ENCODE measurements around the gene ZNHIT3. TPM values are rescaled to one million over a fixed set of nuclear protein-coding genes. Genes with fewer than 3 reads are reported as not detected.
A peak's percentile ranks its signal among the peaks of the same experiment; 100 is the strongest.
"Not testable (repeated sequence)": the region's sequence is repeated elsewhere in the genome, so short reads cannot be mapped to it uniquely, and the experiment has no call there.

ZNHIT3 gene
- total RNA-seq, 1 experiment from 2014 or later = 61.9 TPM

- no TSS peak for BruUV-seq (replicated peaks)
- POLR2A ChIA-PET = no interaction called here
- no peak overlapping the region for H3K27ac Mint-ChIP-seq (ENCODE audit: unreplicated experiment)
- Histone ChIP-seq H3K9me3 (no peaks in the 10 kb centered on the region), H3K27me3 (replicated peaks; ENCODE audit: control insufficient read depth, insufficient read depth, low read length) (no peaks in the 10 kb centered on the region), H3K36me3 (ENCODE audit: control insufficient read depth, insufficient read depth, low read length) (peaks cover 3% of the 10 kb centered on the region), H3K4me3 (ENCODE audit: low read depth, low read length) (no peak overlapping the region), H3K4me1 (no peaks in the 10 kb centered on the region)
- no peaks in the 10 kb centered on the region for H3K4me1 Mint-ChIP-seq (ENCODE audit: low read depth, unreplicated experiment)
- no peak for DNase-seq
- H3K9me3 Mint-ChIP-seq (ENCODE audit: unreplicated experiment) = no peaks in the 10 kb centered on the region
- intact Hi-C loops (cut with micrococcal nuclease; ENCODE audit: unreplicated experiment) = no loop called here
- H3K4me3 Mint-ChIP-seq (ENCODE audit: unreplicated experiment) = no peak overlapping the region
- no peak for TF ChIP-seq CTCF (IDR thresholded peaks at IDR 0.05; ENCODE audit: insufficient read depth in 1 of 2, low read depth in 1 of 2, low read length in 1 of 2, severe bottlenecking in 1 of 2, unreplicated experiment in 1 of 2)
- H3K27me3 Mint-ChIP-seq (ENCODE audit: insufficient read depth, unreplicated experiment) = no peaks in the 10 kb centered on the region
- H3K36me3 Mint-ChIP-seq (ENCODE audit: insufficient read depth, unreplicated experiment) = peaks cover 65% of the 10 kb centered on the region
- CTCF ChIA-PET = no interaction called here
Observed at GRCh38 chr17:36507266-36507665, 20.8 kb downstream of the ZNHIT3 start.

- H3K36me3 Mint-ChIP-seq (ENCODE audit: insufficient read depth, unreplicated experiment) = peaks cover 74% of the 10 kb centered on the region
- POLR2A ChIA-PET = interaction anchor here (0.6 kb wide), 2 partner anchors 13 to 36 kb away, joined by 4 read pairs; partner anchors contain the start of gene GGNBP2
- H3K4me1 Mint-ChIP-seq (ENCODE audit: low read depth, unreplicated experiment); H3K4me3 Mint-ChIP-seq (ENCODE audit: unreplicated experiment); CTCF ChIA-PET; H3K36me3 ChIP-seq (ENCODE audit: control insufficient read depth, insufficient read depth, low read length); H3K27ac Mint-ChIP-seq (ENCODE audit: unreplicated experiment); H3K4me3 ChIP-seq (ENCODE audit: low read depth, low read length); intact Hi-C loops (cut with micrococcal nuclease; ENCODE audit: unreplicated experiment); H3K9me3 ChIP-seq; H3K9me3 Mint-ChIP-seq (ENCODE audit: unreplicated experiment); H3K27me3 Mint-ChIP-seq (ENCODE audit: insufficient read depth, unreplicated experiment); H3K27me3 ChIP-seq (replicated peaks; ENCODE audit: control insufficient read depth, insufficient read depth, low read length); H3K4me1 ChIP-seq; DNase-seq; BruUV-seq (replicated peaks): not testable (repeated sequence)
Observed at GRCh38 chr17:36508439-36508838, 22.0 kb downstream of the ZNHIT3 start.

- peaks cover 76% of the 10 kb centered on the region for H3K36me3 Mint-ChIP-seq (ENCODE audit: insufficient read depth, unreplicated experiment)
- H3K27ac Mint-ChIP-seq (ENCODE audit: unreplicated experiment) = peak overlapping the region; percentile 31
- no peaks in the 10 kb centered on the region for H3K27me3 Mint-ChIP-seq (ENCODE audit: insufficient read depth, unreplicated experiment)
- POLR2A ChIA-PET = no interaction called here
- intact Hi-C loops (cut with micrococcal nuclease; ENCODE audit: unreplicated experiment) = no loop called here
- CTCF ChIA-PET = no interaction called here
- H3K4me3 Mint-ChIP-seq (ENCODE audit: unreplicated experiment) = no peak overlapping the region
- H3K9me3 ChIP-seq = no peaks in the 10 kb centered on the region
- no peaks in the 10 kb centered on the region for H3K4me1 Mint-ChIP-seq (ENCODE audit: low read depth, unreplicated experiment)
- no peak overlapping the region for H3K4me3 ChIP-seq (ENCODE audit: low read depth, low read length)
- H3K36me3 ChIP-seq (ENCODE audit: control insufficient read depth, insufficient read depth, low read length) = peaks cover 1% of the 10 kb centered on the region
- BruUV-seq (replicated peaks) = no TSS peak
- no peak for DNase-seq
- TF ChIP-seq CTCF (IDR thresholded peaks at IDR 0.05; ENCODE audit: insufficient read depth in 1 of 2, low read depth in 1 of 2, low read length in 1 of 2, severe bottlenecking in 1 of 2, unreplicated experiment in 1 of 2) = no peak
- H3K4me1 ChIP-seq = no peaks in the 10 kb centered on the region
- H3K27me3 ChIP-seq (replicated peaks; ENCODE audit: control insufficient read depth, insufficient read depth, low read length) = no peaks in the 10 kb centered on the region
- H3K9me3 Mint-ChIP-seq (ENCODE audit: unreplicated experiment) = no peaks in the 10 kb centered on the region
Observed at GRCh38 chr17:36509272-36509985, 22.9 kb downstream of the ZNHIT3 start.

All from Caco-2 (cell line).